Measurements from ENCODE around the gene ARHGAP28. TPM values are rescaled to one million over a fixed set of nuclear protein-coding genes. Genes with fewer than 3 reads are reported as not detected.

The ARHGAP28 gene
- total RNA-seq, 1 experiment from 2014 or later: 0.41 TPM

- H3K36me3 ChIP-seq (ENCODE audit: control insufficient read depth, insufficient read depth, low read length): no peaks in the 10 kb centered on the region
- no peak for TF ChIP-seq TCF7L2 (IDR thresholded peaks at IDR 0.05; ENCODE audit: low read depth, low read length)
- no peak for TF ChIP-seq SIN3A (IDR thresholded peaks at IDR 0.05; ENCODE audit: borderline replicate concordance, insufficient read depth, low read depth, low read length)
- no peak for TF ChIP-seq REST (IDR thresholded peaks at IDR 0.05; ENCODE audit: insufficient read depth in 1 of 2, low read depth in 2 of 2, low read length in 1 of 2)
- TF ChIP-seq, protein P1, sequence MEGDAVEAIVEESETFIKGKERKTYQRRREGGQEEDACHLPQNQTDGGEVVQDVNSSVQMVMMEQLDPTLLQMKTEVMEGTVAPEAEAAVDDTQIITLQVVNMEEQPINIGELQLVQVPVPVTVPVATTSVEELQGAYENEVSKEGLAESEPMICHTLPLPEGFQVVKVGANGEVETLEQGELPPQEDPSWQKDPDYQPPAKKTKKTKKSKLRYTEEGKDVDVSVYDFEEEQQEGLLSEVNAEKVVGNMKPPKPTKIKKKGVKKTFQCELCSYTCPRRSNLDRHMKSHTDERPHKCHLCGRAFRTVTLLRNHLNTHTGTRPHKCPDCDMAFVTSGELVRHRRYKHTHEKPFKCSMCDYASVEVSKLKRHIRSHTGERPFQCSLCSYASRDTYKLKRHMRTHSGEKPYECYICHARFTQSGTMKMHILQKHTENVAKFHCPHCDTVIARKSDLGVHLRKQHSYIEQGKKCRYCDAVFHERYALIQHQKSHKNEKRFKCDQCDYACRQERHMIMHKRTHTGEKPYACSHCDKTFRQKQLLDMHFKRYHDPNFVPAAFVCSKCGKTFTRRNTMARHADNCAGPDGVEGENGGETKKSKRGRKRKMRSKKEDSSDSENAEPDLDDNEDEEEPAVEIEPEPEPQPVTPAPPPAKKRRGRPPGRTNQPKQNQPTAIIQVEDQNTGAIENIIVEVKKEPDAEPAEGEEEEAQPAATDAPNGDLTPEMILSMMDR (IDR thresholded peaks at IDR 0.05): no peak
- TF ChIP-seq POLR2AphosphoS5 (IDR thresholded peaks at IDR 0.05; ENCODE audit: low read depth, low read length): no peak
- ATAC-seq (no peak), DNase-seq (ENCODE audit: low read depth, low spot score) (no peak)
- no peaks in the 10 kb centered on the region for H3K4me1 ChIP-seq (ENCODE audit: control insufficient read depth, insufficient read depth, low read length)
- H3K27me3 ChIP-seq (ENCODE audit: control insufficient read depth, insufficient read depth, low read length): no peaks in the 10 kb centered on the region
- ChIA-PET POLR2A (no interaction called here), CTCF (no interaction called here)
- H3K27ac ChIP-seq (ENCODE audit: low read length): no peak overlapping the region
- H3K4me3 ChIP-seq (ENCODE audit: low read depth in 2 of 2, low read length in 2 of 2): no peak overlapping the region
- H3K9me3 ChIP-seq (ENCODE audit: control insufficient read depth, insufficient read depth, low read depth, low read length): no peaks in the 10 kb centered on the region
- intact Hi-C loops (cut with micrococcal nuclease; ENCODE audit: unreplicated experiment) (no loop called here), in situ Hi-C loops (cut with HindIII; ENCODE audit: low pct_unique_long_range_greater_than_20kb, low sequenced_read_pairs) (no loop called here)
- no TSS peak for BruUV-seq (replicated peaks)
Observed at GRCh38 chr18:6947338-6948030, 218.0 kb downstream of the ARHGAP28 start.

- in situ Hi-C loops (cut with HindIII; ENCODE audit: low pct_unique_long_range_greater_than_20kb, low sequenced_read_pairs) (no loop called here), intact Hi-C loops (cut with micrococcal nuclease; ENCODE audit: unreplicated experiment) (no loop called here)
- Histone ChIP-seq H3K9me3 (ENCODE audit: control insufficient read depth, insufficient read depth, low read depth, low read length) (no peaks in the 10 kb centered on the region), H3K4me3 (ENCODE audit: low read depth in 2 of 2, low read length in 2 of 2) (no peak overlapping the region), H3K36me3 (ENCODE audit: control insufficient read depth, insufficient read depth, low read length) (no peaks in the 10 kb centered on the region), H3K27me3 (ENCODE audit: control insufficient read depth, insufficient read depth, low read length) (no peaks in the 10 kb centered on the region), H3K4me1 (ENCODE audit: control insufficient read depth, insufficient read depth, low read length) (no peaks in the 10 kb centered on the region), H3K27ac (ENCODE audit: low read length) (no peak overlapping the region)
- no peak for TF ChIP-seq SIN3A (IDR thresholded peaks at IDR 0.05; ENCODE audit: borderline replicate concordance, insufficient read depth, low read depth, low read length)
- no peak for TF ChIP-seq TCF7L2 (IDR thresholded peaks at IDR 0.05; ENCODE audit: low read depth, low read length)
- TF ChIP-seq, protein P1 (IDR thresholded peaks at IDR 0.05): no peak
- no peak for TF ChIP-seq REST (IDR thresholded peaks at IDR 0.05; ENCODE audit: insufficient read depth in 1 of 2, low read depth in 2 of 2, low read length in 1 of 2)
- TF ChIP-seq POLR2AphosphoS5 (IDR thresholded peaks at IDR 0.05; ENCODE audit: low read depth, low read length): no peak
- no TSS peak for BruUV-seq (replicated peaks)
- ChIA-PET POLR2A (no interaction called here), CTCF (no interaction called here)
- ATAC-seq (no peak), DNase-seq (ENCODE audit: low read depth, low spot score) (no peak)
Observed at GRCh38 chr18:6948281-6949055, 219.0 kb downstream of the ARHGAP28 start.
